GM12878 (cell line): ENCODE data around the gene EXOC4. TPM values are rescaled to one million over a fixed set of nuclear protein-coding genes. Genes with fewer than 3 reads are reported as not detected.

Experiments used
- ATAC-seq: fragments of 200-7000 bp; cut with Tn5 transposase; 3 replicates; pipeline ENCODE4 v1.9.1; 2020; ENCODE audit warnings: mild to moderate bottlenecking, moderate library complexity
- BruUV-seq: library from RNA; stranded (reverse); fragments of 400-500 nt; replicated peaks from 2 replicates; lab custom pipeline; 2021; lab: Mats Ljungman, UMichigan
- CTCF ChIA-PET: fragments of 300-600 bp; sonication (Branson Sonifier 250); formaldehyde crosslinking; extraction: SDS; loops from one replicate; lab custom pipeline; 2021; ENCODE audit warnings: inconsistent platforms; lab: Yijun Ruan, JAX
- POLR2A ChIA-PET: fragments of 350-600 bp; formaldehyde crosslinking; extraction: SDS; loops from one replicate; lab custom pipeline; 2021; ENCODE audit warnings: inconsistent platforms; lab: Charles Lee
- RAD21 ChIA-PET: fragments of 300-600 bp; sonication (Branson Sonifier 250); formaldehyde crosslinking; loops from one replicate; lab custom pipeline; 2023; ENCODE audit warnings: antibody characterized with exemption; ENCODE audit not compliant: unreplicated experiment; lab: Charles Lee
- SMC1A ChIA-PET: fragments of 300-600 bp; sonication (Branson Sonifier 250); formaldehyde crosslinking; loops from one replicate; lab custom pipeline; 2023; ENCODE audit not compliant: unreplicated experiment, uncharacterized antibody; lab: Charles Lee
- DNase-seq: peaks from one replicate; pipeline ENCODE4 v3.0.0-alpha.2; 2011; ENCODE audit warnings: low read depth, low spot score
- FAIRE-seq: peaks from 3 replicates; lab custom pipeline; 2011; peaks lifted over from hg19 to GRCh38; lab: Jason Lieb, UNC
- H2AFZ ChIP-seq: 2 replicates; pipeline ENCODE4 v1.6.0; 2011; ENCODE audit warnings: low read depth, low read length, control low read depth; ENCODE audit not compliant: control insufficient read depth
- H3K27ac ChIP-seq: 2 replicates; pipeline ENCODE4 v1.5.1; 2011; ENCODE audit warnings: control low read depth; ENCODE audit not compliant: control insufficient read depth, insufficient read depth
- H3K27me3 ChIP-seq, 2 experiments: replicated peaks in 1 of 2; 2 replicates each; pipeline versions ENCODE4 v1.6.0 to v1.6.1; 2011; ENCODE audit warnings: low read length in 1 of 2; ENCODE audit not compliant: control insufficient read depth in 2 of 2, insufficient read depth in 2 of 2
- H3K36me3 ChIP-seq, 2 experiments: 2 replicates each; pipeline ENCODE4 v1.5.1; 2011; ENCODE audit warnings: low read length in 1 of 2; ENCODE audit not compliant: control insufficient read depth in 2 of 2, insufficient read depth in 2 of 2
- H3K4me1 ChIP-seq: 2 replicates; pipeline ENCODE4 v1.6.1; 2011; ENCODE audit warnings: mild to moderate bottlenecking, low read length, moderate library complexity, mixed read lengths; ENCODE audit not compliant: control insufficient read depth, insufficient read depth
- H3K4me2 ChIP-seq: 2 replicates; pipeline ENCODE4 v1.6.0; 2011; ENCODE audit warnings: control low read depth; ENCODE audit not compliant: control insufficient read depth, insufficient read depth
- H3K4me3 ChIP-seq: fragments of 200-600 bp; sonication (generic); 2 replicates; pipeline ENCODE4 v1.5.1; 2016
- H3K79me2 ChIP-seq: 2 replicates; pipeline ENCODE4 v1.6.0; 2011; ENCODE audit warnings: low read length; ENCODE audit not compliant: control insufficient read depth, insufficient read depth
- H3K9ac ChIP-seq: 2 replicates; pipeline ENCODE4 v1.8.0; 2011; ENCODE audit warnings: low read length, control low read depth, mixed read lengths; ENCODE audit not compliant: control insufficient read depth, insufficient read depth
- H3K9me3 ChIP-seq: replicated peaks from 3 replicates; pipeline ENCODE4 v1.5.1; 2011; ENCODE audit warnings: mild to moderate bottlenecking, low read length; ENCODE audit not compliant: control insufficient read depth, insufficient read depth
- H4K20me1 ChIP-seq: 2 replicates; pipeline ENCODE4 v1.6.0; 2011; ENCODE audit not compliant: control insufficient read depth, insufficient read depth
- IKZF1 ChIP-seq: fragments of 450-650 bp; conservative IDR thresholded peaks from 2 replicates; pipeline ENCODE4 v1.6.1; 2017; ENCODE audit warnings: antibody characterized with exemption, mild to moderate bottlenecking
- PKNOX1 ChIP-seq: fragments of 450-650 bp; IDR thresholded peaks from 2 replicates; pipeline ENCODE4 v1.6.1; 2016; ENCODE audit warnings: mild to moderate bottlenecking
- SKIL ChIP-seq: fragments of 450-650 bp; IDR thresholded peaks from 2 replicates; pipeline ENCODE4 v1.6.1; 2017; ENCODE audit warnings: mild to moderate bottlenecking, low read depth, inconsistent platforms; ENCODE audit not compliant: poor library complexity, severe bottlenecking
- WGBS: methylation state at CpG from one replicate; pipeline ENCODE4 v1.1.6; 2016; ENCODE audit warnings: low lambda C conversion rate; ENCODE audit not compliant: insufficient replicate concordance, insufficient coverage; ENCODE audit errors: missing lambda C conversion rate; 5-methylcytosine and 5-hydroxymethylcytosine counted together
- in situ Hi-C: fragments of 300-500 bp; cut with MboI; formaldehyde crosslinking; loops from 9 replicates; pipeline ENCODE4 v1.14.3; 2018; ENCODE audit warnings: mixed read lengths
- intact Hi-C: fragments of 100-400 bp; cut with micrococcal nuclease; formaldehyde crosslinking; loops from one replicate; pipeline ENCODE4 v1.14.2; 2022; ENCODE audit not compliant: unreplicated experiment
- polyA plus RNA-seq, 11 experiments: library from polyadenylated mRNA; depleted of rRNA in 4 of 11; unstranded in 6 of 11; stranded (reverse) in 5 of 11; fragments of >200 nt; fragmentation: Nextera tagmentation in 4 of 11; fragmentation: Illumina TruSeq in 1 of 11; extraction: Ambion mirVana in 4 of 11; extraction: Trizol in 1 of 11; gene quantifications; 1 replicate in 1 of 11; 2 replicates in 10 of 11; pipeline versions ENCODE4 v1.2.1 to v1.2.3, GENCODE V29; 2011 to 2016; ENCODE audit warnings: inconsistent platforms in 2 of 11, missing spikeins in 2 of 11, low read depth in 1 of 11
- total RNA-seq, 4 experiments: library from RNA; depleted of rRNA in 3 of 4; stranded (reverse); fragments of >200 nt in 3 of 4; fragmentation: Illumina TruSeq in 1 of 4; extraction: Trizol in 1 of 4; gene quantifications; 2 replicates each; pipeline versions ENCODE4 v1.2.1 to v1.2.3, GENCODE V29; 2013 to 2021

Gene EXOC4
- total and polyA plus RNA-seq, 10 of the 15 experiments (the other 5 are each of a cell fraction or from before 2014, with no cell fraction given): 13.2 to 44.5 (median 29.6) TPM

- intact Hi-C loops (no loop called here), in situ Hi-C loops (no loop called here)
- Histone ChIP-seq H4K20me1 (no peaks in the 10 kb centered on the region), H3K79me2 (no peaks in the 10 kb centered on the region), H3K4me1 (no peaks in the 10 kb centered on the region), H3K27me3 (no peaks in the 10 kb centered on the region), H3K4me2 (no peak overlapping the region), H3K27ac (no peak overlapping the region), H3K4me3 (no peak overlapping the region), H3K9me3 (no peaks in the 10 kb centered on the region), H2AFZ (no peak overlapping the region), H3K9ac (no peak overlapping the region), H3K36me3 (peaks cover 0 to 3% of the 10 kb centered on the region in 2 experiments; a peak in 1 of 4 replicates)
- POLR2A ChIA-PET: interaction anchor here (0.7 kb wide), 1 partner anchor 28 kb away, joined by 4 read pairs; no protein-coding TSS in a partner anchor
- WGBS: 100% methylated on average over 2 of the region's 2 CpGs
- RAD21 ChIA-PET: interaction anchor here (0.7 kb wide), 1 partner anchor 82 kb away, joined by 3 read pairs; no protein-coding TSS in a partner anchor
- CTCF ChIA-PET: no interaction called here
- no peak for FAIRE-seq
- ATAC-seq: no peak
- SMC1A ChIA-PET: interaction anchor here (1.3 kb wide), 1 partner anchor 13 kb away, joined by 4 read pairs; no protein-coding TSS in a partner anchor
- TF ChIP-seq IKZF1: no peak
- TF ChIP-seq SKIL: no peak
- no peak for TF ChIP-seq PKNOX1
- no peak for DNase-seq
- no TSS peak for BruUV-seq
Observed at GRCh38 chr7:133477791-133478190, 224.9 kb downstream of the EXOC4 start.
